ENCODE results near the gene PSTPIP2.

- TF ChIP-seq CTCF (IDR thresholded peaks at IDR 0.05) (no peak), POLR2A (IDR thresholded peaks at IDR 0.05) (no peak)
These were observed 94.0 kb downstream of the PSTPIP2 start for GRCh38 chr18:45978084-45978483.

Data from uterus (tissue), 2 donors.